A673 (cell line): ENCODE results near the gene TPK1.

Experiments used
- EZH2 ChIP-seq: fragments of 200-600 bp; sonication (generic); IDR thresholded peaks from 2 replicates; pipeline ENCODE4 v1.6.1; 2017; ENCODE audit warnings: borderline replicate concordance, low read depth, mild to moderate bottlenecking, mixed read lengths, antibody characterized with exemption, low read length; ENCODE audit not compliant: poor library complexity, severe bottlenecking
- TF ChIP-seq, protein P1 (sequence below): fragments of 300-800, 200-600 bp; sonication (generic); conservative IDR thresholded peaks from 2 replicates; pipeline ENCODE4 v1.5.1; 2017; ENCODE audit warnings: low read depth, mild to moderate bottlenecking, antibody characterized with exemption, low read length, moderate library complexity, mixed read lengths

DNA sequence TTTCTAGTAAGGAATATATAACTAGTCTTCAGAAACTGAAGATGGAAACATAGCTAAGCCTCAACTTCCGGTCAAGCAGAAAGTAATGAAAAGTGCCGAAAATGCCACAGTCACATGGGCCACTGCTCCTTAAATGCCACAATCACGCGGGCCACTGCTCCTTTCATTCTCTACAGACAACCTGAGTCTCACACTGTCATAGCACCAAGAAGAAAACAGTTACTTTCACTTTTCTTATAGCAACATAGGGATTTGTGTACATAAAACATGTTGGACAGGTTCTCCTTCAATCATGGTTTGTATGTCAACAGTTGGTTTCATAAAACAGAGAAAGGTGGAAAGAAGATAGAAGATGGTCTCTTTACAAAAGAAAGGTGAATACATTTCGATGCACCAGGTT lies 383.8 kb downstream of the TPK1 start:
- TF ChIP-seq, protein P1, sequence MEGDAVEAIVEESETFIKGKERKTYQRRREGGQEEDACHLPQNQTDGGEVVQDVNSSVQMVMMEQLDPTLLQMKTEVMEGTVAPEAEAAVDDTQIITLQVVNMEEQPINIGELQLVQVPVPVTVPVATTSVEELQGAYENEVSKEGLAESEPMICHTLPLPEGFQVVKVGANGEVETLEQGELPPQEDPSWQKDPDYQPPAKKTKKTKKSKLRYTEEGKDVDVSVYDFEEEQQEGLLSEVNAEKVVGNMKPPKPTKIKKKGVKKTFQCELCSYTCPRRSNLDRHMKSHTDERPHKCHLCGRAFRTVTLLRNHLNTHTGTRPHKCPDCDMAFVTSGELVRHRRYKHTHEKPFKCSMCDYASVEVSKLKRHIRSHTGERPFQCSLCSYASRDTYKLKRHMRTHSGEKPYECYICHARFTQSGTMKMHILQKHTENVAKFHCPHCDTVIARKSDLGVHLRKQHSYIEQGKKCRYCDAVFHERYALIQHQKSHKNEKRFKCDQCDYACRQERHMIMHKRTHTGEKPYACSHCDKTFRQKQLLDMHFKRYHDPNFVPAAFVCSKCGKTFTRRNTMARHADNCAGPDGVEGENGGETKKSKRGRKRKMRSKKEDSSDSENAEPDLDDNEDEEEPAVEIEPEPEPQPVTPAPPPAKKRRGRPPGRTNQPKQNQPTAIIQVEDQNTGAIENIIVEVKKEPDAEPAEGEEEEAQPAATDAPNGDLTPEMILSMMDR: no peak
- TF ChIP-seq EZH2: no peak
